ENCODE results near the gene MAP1B.

DNA sequence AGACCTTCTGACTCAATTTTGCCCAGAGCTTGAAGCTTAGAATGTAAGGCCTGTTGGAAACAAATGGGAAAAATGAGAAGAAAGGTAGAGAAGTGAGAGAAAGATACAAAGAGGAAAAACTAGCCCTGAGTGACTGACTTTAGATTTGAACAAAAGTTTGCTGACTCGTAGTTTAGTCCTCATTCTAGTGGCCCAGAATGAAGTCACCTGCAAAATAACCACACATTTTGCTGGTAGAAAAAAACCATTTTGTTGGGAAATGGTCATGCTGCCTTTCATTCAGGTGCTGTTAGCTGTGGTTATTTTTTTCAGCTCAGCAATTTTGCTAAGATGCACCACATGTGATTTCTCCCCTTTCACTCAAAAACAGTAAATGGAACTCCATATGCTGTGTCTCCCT lies 113.8 kb downstream of the MAP1B start:
- TF ChIP-seq, protein P1, sequence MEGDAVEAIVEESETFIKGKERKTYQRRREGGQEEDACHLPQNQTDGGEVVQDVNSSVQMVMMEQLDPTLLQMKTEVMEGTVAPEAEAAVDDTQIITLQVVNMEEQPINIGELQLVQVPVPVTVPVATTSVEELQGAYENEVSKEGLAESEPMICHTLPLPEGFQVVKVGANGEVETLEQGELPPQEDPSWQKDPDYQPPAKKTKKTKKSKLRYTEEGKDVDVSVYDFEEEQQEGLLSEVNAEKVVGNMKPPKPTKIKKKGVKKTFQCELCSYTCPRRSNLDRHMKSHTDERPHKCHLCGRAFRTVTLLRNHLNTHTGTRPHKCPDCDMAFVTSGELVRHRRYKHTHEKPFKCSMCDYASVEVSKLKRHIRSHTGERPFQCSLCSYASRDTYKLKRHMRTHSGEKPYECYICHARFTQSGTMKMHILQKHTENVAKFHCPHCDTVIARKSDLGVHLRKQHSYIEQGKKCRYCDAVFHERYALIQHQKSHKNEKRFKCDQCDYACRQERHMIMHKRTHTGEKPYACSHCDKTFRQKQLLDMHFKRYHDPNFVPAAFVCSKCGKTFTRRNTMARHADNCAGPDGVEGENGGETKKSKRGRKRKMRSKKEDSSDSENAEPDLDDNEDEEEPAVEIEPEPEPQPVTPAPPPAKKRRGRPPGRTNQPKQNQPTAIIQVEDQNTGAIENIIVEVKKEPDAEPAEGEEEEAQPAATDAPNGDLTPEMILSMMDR (conservative IDR thresholded peaks at IDR 0.05) = no peak
- TF ChIP-seq EZH2 (IDR thresholded peaks at IDR 0.05; ENCODE audit: low read depth) = no peak
